ENCODE results near the gene DBT.
A peak's percentile ranks its signal among the peaks of the same experiment; 100 is the strongest.

DBT gene

DNA sequence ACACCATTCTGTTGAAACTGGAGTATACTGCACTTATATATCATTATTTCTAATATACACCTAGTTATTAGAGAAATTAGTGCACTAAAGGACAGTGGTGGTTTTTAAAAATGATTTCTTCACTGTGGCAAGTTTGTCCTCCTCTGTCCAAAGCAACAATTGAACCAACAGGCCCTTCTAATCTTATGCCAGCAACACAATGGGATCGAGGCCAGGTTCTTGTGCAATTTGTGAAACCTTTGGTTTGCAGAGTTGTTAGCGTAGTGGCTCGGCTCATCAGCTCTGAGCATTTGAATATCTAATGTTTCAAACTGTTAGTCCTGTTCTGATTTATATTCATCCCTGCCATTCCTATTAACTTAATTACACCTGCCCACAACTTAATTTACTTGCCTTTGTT, 61.7 kb downstream of the DBT start:
- no peak for DNase-seq

DNA sequence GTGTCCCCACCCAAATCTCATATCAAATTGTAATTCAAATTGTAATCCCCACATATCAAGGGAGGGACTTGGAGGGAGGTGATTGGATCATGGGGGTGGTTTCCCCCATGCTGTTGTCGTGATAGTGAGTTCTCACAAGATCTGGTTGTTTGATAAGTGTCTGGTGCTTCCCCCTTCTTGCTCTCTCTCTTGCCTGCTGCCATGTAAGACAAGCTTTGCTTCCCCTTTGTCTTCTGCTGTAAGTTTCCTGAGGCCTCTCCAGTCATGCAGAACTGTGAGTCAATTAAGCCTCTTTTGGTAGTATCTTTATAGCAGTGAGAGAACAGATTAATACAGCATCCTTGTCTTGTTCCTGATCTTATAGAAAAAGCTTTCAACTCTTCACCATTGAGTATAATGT, 65.1 kb downstream of the DBT start:
- peak; percentile 81 to 84 for DNase-seq

DNA sequence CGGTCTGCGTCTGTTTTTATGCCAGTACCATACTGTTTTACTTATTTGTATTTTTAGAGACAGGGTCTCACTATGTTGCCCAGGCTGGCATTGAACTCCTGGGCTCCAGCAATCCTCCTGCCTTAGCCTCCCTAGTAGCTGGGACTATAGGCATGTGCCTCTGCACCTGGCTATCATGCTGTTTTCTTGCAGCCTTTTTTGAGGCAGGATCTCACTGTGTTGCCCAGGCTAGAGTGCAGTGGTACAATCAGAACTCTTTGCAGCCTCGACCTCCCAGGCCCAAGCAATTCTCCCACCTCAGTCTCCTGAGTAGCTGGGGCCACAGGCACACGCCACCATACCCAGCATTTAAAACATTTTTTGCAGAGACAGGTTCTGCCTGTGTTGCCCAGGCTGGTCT, 66.3 kb downstream of the DBT start:
- DNase-seq = no peak

DNA sequence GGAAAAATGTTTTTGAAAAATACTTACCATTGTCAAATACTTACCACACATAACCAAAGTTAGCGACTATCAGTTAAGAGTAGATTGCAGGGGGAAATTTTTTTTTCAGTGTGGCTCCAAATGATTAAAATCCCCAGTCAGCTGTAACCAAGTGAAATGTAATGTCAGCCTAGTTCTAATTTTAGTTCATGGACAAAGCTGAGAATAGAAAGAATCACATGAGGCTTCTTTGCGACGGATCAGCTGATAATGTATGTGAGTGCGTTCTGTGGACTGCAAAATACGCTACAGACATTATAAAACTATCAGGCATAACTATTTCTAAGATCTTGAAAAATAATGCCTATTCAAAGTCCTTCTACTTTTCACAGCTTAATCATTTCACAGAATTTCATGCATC, 71.5 kb downstream of the DBT start, which contains the start of gene LRRC39:
Gene LRRC39, minus strand, starts transcription at position 166 of the 400 bp plus-strand sequence. CDS start 9,740 bp downstream, outside the sequence.
- no peak for DNase-seq

DNA sequence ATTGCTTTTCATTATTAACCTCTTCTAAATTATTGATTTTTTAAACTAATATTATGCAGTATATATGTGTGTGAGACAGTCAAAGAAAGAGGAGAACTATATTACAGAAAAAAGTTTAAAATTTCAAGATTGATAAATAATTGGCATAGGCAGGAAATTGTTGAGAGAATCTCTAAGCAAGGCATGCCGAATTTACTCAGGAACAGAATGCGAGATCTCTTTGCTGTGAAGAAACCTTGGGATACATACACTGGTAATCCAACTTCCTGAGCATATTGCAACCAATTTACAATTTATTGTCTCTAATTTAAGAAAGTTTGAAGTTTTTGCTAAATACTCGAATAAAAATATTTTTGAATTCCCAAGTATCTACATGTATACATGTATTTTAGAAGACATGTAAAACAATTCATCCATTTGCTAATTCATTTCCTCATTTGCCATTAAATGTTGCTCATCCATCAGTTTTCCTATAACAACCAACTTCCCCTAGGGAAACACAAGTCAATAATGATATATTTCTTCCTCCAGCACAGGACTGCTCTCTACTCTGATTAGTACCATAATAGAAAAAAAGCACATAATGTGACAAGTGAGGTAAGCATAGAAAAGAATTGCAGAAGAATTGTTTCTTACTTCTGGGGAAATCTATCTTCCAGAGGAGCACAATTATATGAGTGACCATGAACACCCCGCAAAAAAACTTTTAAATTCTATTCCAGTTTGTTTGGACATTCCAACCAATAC, 72.2 kb downstream of the DBT start:
- DNase-seq = no peak

DNA sequence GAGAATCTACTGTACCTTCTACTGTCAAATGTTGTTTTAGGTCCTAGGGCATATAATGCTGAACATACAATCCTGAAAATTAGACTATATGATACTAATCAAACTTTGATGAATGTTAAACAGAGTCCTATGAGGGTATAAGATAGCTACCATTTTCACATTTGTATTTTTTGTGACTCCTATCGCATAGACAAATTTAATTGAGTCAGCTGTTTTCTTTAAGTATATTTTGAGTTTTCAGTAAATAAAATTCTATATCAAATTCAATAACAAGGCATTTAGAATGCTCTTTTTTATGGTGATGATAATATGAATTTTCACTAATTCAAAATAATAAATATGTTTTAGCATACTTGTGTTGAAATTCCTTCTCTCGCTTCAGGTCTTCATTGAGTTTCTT, 81.6 kb downstream of the DBT start:
- DNase-seq = no peak

DNA sequence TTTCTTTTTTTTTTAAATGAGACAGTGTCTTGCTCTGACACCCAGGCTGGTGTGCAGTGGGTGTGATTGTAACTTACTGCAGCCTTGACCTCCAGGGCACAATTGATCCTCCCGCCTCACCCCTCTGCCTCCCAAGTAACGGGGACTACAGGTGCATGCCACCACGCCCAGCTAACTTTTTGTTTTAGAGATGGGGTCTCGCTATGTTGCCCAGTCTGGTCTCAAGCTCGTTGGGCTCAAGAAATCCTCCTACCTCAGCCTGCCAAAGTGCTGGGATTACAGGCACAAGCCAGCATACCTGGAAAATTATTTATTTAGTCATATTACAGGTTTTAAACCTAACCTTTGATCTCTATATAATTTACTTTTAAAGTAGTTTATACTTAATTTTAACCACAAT, 84.9 kb downstream of the DBT start:
- no peak for DNase-seq

DNA sequence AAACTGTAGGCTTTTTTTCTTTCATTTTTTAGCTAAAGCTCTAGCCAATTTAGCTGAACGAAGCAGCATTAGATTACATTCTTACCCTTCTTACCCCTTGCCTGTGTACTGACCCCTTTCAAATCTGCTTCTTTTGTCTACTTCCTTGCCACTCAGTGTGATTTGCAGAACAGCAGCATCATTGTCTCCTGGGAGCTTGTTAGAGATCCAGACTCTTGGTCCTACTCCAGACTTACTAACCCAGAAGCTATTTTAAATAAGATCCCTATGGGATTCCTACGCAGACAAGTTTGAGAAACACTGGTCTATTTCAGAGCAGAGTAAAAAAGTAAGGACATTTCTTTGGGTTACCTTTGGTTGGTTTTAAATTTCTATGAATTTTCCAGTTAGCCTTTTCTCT, 85.4 kb downstream of the DBT start:
- DNase-seq = no peak

DNA sequence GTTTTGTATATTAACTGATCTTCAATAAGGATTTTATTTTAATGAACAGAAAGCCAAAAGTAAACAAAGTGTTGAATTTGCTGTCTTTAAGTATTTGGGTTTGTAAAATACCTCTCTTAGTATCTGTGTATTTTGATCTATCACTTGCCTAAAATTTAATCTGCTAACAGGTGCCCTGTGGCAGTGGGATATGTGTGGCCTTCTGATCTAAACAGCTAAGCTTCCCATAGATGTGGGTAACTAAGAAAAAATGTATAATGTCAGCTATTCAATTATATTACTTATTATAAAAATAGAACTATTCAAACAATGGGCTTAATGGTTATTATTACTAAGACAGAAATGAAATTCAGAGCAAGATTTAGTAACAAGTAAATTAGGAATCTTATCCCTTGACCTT, 86.8 kb downstream of the DBT start:
- no peak for DNase-seq

DNA sequence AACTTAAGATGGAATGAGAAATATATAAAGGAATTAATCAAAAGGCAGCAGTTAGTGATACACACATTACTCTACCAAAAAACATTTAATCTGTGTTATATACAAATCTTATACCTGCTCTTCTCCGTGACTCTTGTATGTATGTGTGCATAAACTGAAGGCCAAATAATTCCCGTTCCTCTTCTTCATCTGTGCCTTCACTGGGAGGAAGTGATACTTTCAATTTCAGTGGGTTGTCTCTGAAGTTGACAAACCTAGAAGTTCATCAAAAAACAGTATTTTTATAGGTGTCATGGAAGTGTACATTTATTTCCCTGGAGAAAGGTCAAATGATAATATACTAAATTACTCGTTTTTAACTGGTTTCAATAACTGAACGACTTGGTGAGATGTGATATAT, 97.4 kb downstream of the DBT start:
- DNase-seq = no peak

DNA sequence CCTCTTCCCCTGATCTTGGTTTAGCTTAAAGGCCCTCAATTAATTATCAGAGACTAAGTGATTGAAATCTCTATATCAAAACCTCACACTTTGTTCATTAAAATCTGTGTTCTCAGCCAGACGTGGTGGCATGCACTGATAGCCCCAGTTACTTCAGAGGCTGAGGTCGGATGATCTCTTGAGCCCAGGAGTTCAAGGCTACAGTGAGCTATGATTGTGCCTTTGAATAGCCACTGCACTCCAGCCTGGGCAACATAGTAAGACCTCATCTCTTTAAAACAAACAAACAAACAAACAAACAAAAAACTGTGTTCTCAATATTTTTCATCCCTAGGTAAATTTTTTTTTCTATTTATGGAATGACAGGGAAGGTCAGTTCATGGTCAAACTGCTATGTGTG, 98.0 kb downstream of the DBT start:
- no peak for DNase-seq

DNA sequence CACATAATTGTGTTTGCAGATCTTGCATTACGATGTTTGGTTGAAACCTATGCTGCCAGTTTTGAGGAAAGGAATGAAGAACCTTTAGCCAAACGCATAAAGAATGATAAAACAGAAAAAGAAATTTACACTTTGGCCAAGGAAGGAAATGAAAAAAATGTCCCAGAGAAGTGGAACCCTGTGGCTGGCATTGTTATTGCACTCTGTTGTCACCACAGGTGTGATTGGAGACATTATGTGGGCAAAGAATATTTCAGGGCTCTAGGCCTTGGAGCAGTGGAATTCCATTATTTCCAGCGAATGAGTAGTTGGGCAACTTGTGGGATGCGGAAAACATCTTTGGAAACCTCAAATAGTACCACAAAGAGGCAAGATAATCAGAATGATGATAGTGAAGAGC, 101.8 kb downstream of the DBT start:
- DNase-seq = no peak

DNA sequence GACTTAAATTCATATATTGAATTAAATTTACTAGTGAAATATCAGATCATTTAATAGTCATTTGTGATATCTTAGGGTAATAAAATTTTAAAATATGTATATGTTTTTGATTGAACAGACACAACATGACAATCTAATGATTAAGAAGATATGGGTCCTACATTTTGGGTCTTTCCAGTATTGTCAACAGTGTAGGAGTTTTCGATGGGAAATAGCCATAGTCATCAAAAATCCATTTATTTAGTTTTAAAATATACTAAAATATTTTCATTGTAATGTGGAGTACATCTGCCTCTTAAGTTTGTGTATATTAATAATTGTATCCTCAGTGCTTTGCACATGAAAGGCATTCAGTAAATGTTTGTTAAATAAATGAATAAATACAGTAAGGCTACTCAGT, 102.7 kb downstream of the DBT start:
- no peak for DNase-seq

DNA sequence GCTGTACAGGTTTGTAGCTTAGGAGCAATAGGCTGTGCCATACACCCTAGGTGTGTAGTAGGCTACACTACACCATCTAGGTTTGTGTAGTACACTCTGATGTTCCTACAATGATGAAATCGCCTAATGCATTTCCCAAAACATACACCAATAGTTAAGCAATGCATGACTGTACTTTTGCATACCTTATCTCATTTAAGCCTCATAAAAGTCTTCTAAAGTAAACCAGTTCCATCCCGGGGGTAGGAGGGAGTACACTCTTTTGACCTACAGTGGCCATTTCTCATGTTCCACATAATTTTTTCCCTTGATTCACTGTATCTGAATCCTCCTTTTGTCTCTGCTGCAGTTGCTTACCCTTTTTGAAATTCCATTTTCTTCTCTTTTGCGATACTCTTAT, 104.5 kb downstream of the DBT start:
- no peak for DNase-seq

DNA sequence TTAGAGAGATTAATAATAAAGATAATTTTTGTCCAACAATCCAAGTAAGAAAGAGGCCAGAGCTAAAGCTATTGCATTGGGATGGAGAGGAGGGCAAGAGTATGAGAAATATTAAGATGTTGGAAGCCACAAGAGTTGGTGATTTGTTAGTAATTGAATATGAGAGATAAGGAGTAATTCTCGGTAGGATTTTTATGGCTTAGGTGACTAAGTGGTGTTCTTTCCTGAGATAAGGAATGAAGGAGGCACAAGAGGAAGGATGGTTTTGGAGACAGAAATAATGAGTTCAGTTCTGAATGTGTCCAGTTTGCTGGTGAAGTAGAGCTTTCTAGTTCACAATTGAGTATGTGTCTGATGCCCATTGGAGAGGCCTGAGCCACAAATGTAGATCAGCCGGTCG, 107.3 kb downstream of the DBT start:
- no peak for DNase-seq

DNA sequence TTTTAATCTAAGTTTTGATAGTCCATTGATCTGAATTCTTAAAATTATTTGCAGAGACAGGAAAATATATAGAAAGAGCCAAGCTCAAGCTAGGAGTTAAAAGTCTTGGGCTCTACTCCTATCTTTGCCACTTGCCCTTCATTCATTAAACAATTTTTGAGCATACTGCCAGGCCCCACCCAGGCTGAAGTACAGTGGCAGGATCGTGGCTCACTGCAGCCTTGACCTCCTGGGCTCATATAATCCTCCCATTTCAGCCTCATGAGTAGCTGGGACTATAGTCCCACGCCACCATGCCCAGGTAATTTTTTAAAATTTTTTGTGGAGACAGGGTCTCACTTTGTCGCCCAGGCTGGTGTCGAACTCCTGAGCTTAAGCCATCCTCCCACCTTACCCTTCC, 108.4 kb downstream of the DBT start:
- DNase-seq = no peak

DNA sequence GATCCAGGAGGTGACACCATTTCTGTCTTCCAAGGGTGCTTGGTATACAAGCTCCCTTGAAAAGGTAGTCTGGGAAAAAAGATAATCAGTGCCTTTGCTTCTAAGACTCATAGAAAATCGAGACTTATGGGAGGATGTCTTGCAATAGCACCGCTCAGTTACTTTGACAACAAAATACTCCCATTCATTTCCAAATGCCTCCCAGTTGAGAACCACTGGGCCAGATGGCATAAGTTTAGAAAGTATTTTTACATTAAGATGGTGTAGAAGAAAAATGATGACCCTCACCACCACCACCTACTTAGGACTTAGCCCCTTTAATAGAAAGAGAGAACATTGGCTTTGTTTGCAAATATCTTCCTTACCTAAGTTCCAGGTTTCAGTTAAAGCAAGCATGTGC, 112.0 kb downstream of the DBT start:
- DNase-seq = no peak

Data from Kasumi-1 (cell line).